K562 (cell line): ENCODE data around the gene MAP7D1. TPM values are rescaled to one million over a fixed set of nuclear protein-coding genes. Genes with fewer than 3 reads are reported as not detected.

Experiments used
- ARID2 ChIP-seq: fragments of 450-650 bp; IDR thresholded peaks from 2 replicates; pipeline ENCODE4 v1.6.1; 2017; ENCODE audit warnings: antibody characterized with exemption, mild to moderate bottlenecking
- BRD9 ChIP-seq: fragments of 450-650 bp; IDR thresholded peaks from 2 replicates; pipeline ENCODE4 v1.6.1; 2018; ENCODE audit warnings: low read depth; ENCODE audit not compliant: partially characterized antibody
- CEBPG ChIP-seq, 3 experiments: fragments of 200-800 bp in 1 of 3; sonication (Bioruptor generic) in 1 of 3; sonication (generic) in 1 of 3; formaldehyde crosslinking in 1 of 3; IDR thresholded peaks in 2 of 3; conservative IDR thresholded peaks in 1 of 3; 2 replicates each; pipeline versions ENCODE4 v1.6.1 to v1.8.0; 2016 to 2022; ENCODE audit warnings: missing compliant biosample characterization in 2 of 3, missing genetic modification characterization in 2 of 3, mild to moderate bottlenecking in 1 of 3, missing genetic modification reagents in 1 of 3
- DIDO1 ChIP-seq: fragments of 450-650 bp; IDR thresholded peaks from 2 replicates; pipeline ENCODE4 v1.6.1; 2016; ENCODE audit warnings: low read depth, missing biosample characterization, missing genetic modification characterization
- ELF2 ChIP-seq: fragments of 250-450 bp; sonication (Bioruptor Pico); IDR thresholded peaks from 2 replicates; pipeline ENCODE4 v1.5.0; 2021; ENCODE audit warnings: mild to moderate bottlenecking
- EP400 ChIP-seq: fragments of 450-650 bp; IDR thresholded peaks from 2 replicates; pipeline ENCODE4 v1.6.1; 2017; ENCODE audit warnings: antibody characterized with exemption, mild to moderate bottlenecking, moderate library complexity
- FOXJ3 ChIP-seq: sonication (generic); formaldehyde crosslinking; IDR thresholded peaks from 2 replicates; pipeline ENCODE4 v1.4.0; 2020; ENCODE audit warnings: mild to moderate bottlenecking, missing genetic modification reagents
- HLTF ChIP-seq: fragments of 450-650 bp; IDR thresholded peaks from 2 replicates; pipeline ENCODE4 v1.6.1; 2016
- KLF1 ChIP-seq: fragments of 450-650 bp; IDR thresholded peaks from 2 replicates; pipeline ENCODE4 v1.6.1; 2016; ENCODE audit warnings: missing genetic modification characterization, missing compliant biosample characterization
- MAFG ChIP-seq: fragments of 450-650 bp; conservative IDR thresholded peaks from 2 replicates; pipeline ENCODE4 v1.6.1; 2016; ENCODE audit warnings: missing genetic modification characterization, missing compliant biosample characterization
- MYC ChIP-seq, 2 experiments: fragments of 250-450 bp in 1 of 2; sonication (Bioruptor Pico) in 1 of 2; IDR thresholded peaks; 2 replicates each; pipeline versions ENCODE4 v1.5.1 to v1.6.1; 2012 to 2021; ENCODE audit warnings: low read depth in 2 of 2, borderline replicate concordance in 1 of 2, improper control_type of control experiment in 1 of 2, low read length in 1 of 2, mild to moderate bottlenecking in 1 of 2, moderate library complexity in 1 of 2
- NCOA1 ChIP-seq: fragments of 450-650 bp; IDR thresholded peaks from 2 replicates; pipeline ENCODE4 v1.6.1; 2016; ENCODE audit warnings: low read depth
- RB1 ChIP-seq: fragments of 450-650 bp; IDR thresholded peaks from 2 replicates; pipeline ENCODE4 v1.6.1; 2017; ENCODE audit warnings: low read depth, mild to moderate bottlenecking
- SIN3B ChIP-seq: fragments of 450-650 bp; IDR thresholded peaks from 2 replicates; pipeline ENCODE4 v1.6.1; 2017; ENCODE audit warnings: low read depth, mild to moderate bottlenecking, moderate library complexity
- SMAD2 ChIP-seq: fragments of 150-350 bp; IDR thresholded peaks from 2 replicates; pipeline ENCODE4 v1.6.1; 2014; ENCODE audit warnings: low read depth, mild to moderate bottlenecking, low read length
- SMC3 ChIP-seq: conservative IDR thresholded peaks from 2 replicates; pipeline ENCODE4 v1.6.1; 2011; ENCODE audit warnings: low read depth, low read length, improper control_type of control experiment; ENCODE audit not compliant: insufficient read depth
- TEAD2 ChIP-seq: fragments of 450-650 bp; IDR thresholded peaks from 2 replicates; pipeline ENCODE4 v1.6.1; 2016; ENCODE audit warnings: missing genetic modification characterization, control low read depth, missing compliant biosample characterization
- ZNF79 ChIP-seq: fragments of 250-450 bp; sonication (Bioruptor Pico); IDR thresholded peaks from 2 replicates; pipeline ENCODE4 v1.4.0; 2020; ENCODE audit warnings: low read depth, mild to moderate bottlenecking, moderate library complexity
- polyA plus RNA-seq, 8 experiments: library from polyadenylated mRNA; depleted of rRNA in 4 of 8; stranded (reverse) in 5 of 8; unstranded in 3 of 8; fragments of >200 nt; fragmentation: Nextera tagmentation in 2 of 8; fragmentation: Illumina TruSeq in 1 of 8; extraction: Ambion mirVana in 2 of 8; extraction: Trizol in 1 of 8; gene quantifications; 2 replicates each; pipeline versions ENCODE4 v1.2.1 to v1.2.3, GENCODE V29; 2011 to 2014; ENCODE audit warnings: inconsistent platforms in 1 of 8, missing spikeins in 1 of 8
- total RNA-seq, 7 experiments: library from RNA; depleted of rRNA in 6 of 7; stranded (reverse); fragments of >200 nt in 6 of 7; fragmentation: Illumina TruSeq in 2 of 7; extraction: Trizol in 2 of 7; gene quantifications; 2 replicates each; pipeline versions ENCODE4 v1.2.1 to v1.2.3, GENCODE V29; 2011 to 2021; ENCODE audit warnings: low replicate concordance in 1 of 7
- TF ChIP-seq, protein P1 (sequence below): fragments of 450-650 bp; IDR thresholded peaks from 2 replicates; pipeline ENCODE4 v1.6.1; 2016; ENCODE audit warnings: missing biosample characterization, missing genetic modification characterization
- TF ChIP-seq, protein P2 (sequence below): sonication (generic); formaldehyde crosslinking; IDR thresholded peaks from 2 replicates; pipeline ENCODE4 v1.8.0; 2022; ENCODE audit warnings: mild to moderate bottlenecking, missing genetic modification reagents
- TF ChIP-seq, protein P3 (sequence below): fragments of 450-650 bp; conservative IDR thresholded peaks from 2 replicates; pipeline ENCODE4 v1.6.1; 2016; ENCODE audit warnings: missing genetic modification characterization, low read depth, mild to moderate bottlenecking, control low read depth, missing compliant biosample characterization
- TF ChIP-seq, protein P4 (sequence below), 2 experiments: fragments of 450-650 bp; IDR thresholded peaks; 2 replicates each; pipeline ENCODE4 v1.6.1; 2016
- TF ChIP-seq, protein P5 (sequence below): IDR thresholded peaks from 3 replicates; pipeline ENCODE4 v1.6.1; 2011; ENCODE audit warnings: borderline replicate concordance, mild to moderate bottlenecking; ENCODE audit not compliant: insufficient read length, insufficient read depth

The MAP7D1 gene
- total and polyA plus RNA-seq, 9 of the 15 experiments (the other 6 are each of a cell fraction or from before 2014, with no cell fraction given), result 3.6 to 108 (median 34.5) TPM

DNA sequence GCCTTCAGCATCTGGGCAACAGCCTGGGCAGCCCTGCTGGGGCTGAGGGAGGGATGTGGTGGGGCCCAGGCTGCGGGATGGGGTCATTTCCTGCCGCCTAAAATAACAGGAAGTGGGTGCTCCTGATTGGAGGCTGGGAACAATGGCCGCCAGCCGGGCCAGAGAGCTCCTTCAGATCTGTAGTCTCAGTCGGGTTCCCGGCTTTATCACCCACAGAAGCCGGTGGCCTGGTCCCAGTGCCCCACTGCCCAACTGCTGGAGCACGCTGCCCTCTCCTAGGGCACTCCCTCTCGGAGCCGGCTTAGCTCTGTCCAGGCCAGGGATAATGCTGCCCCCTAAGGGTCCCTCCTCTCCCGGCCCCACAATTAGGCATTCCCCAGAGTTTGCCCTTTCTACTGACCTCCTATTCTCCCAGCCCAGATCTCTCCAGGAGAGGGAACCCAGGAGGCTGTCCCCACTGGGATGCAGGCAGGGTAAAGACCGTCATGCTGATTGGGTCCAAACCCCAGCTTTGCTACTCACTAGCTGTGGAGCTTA lies 5.1 kb downstream of the MAP7D1 start (continued):
- TF ChIP-seq, protein P1, sequence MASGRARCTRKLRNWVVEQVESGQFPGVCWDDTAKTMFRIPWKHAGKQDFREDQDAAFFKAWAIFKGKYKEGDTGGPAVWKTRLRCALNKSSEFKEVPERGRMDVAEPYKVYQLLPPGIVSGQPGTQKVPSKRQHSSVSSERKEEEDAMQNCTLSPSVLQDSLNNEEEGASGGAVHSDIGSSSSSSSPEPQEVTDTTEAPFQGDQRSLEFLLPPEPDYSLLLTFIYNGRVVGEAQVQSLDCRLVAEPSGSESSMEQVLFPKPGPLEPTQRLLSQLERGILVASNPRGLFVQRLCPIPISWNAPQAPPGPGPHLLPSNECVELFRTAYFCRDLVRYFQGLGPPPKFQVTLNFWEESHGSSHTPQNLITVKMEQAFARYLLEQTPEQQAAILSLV, result no peak
- TF ChIP-seq CEBPG (CRISPR knock-in tag; IDR thresholded peaks at IDR 0.05), result no peak
- TF ChIP-seq CEBPG (tag; conservative IDR thresholded peaks at IDR 0.05 in 1 of 2, IDR thresholded peaks at IDR 0.05 in 1 of 2), result no peak
- TF ChIP-seq, protein P2, sequence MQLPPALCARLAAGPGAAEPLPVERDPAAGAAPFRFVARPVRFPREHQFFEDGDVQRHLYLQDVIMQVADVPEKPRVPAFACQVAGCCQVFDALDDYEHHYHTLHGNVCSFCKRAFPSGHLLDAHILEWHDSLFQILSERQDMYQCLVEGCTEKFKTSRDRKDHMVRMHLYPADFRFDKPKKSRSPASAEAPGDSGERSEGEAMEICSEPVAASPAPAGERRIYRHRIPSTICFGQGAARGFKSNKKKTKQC, result no peak
- peak; percentile 67 for TF ChIP-seq MYC (IDR thresholded peaks at IDR 0.05; ENCODE audit: low read depth, low read length)
- no peak; the same call in 1 of the 2 replicates for TF ChIP-seq MYC (CRISPR knock-in tag; IDR thresholded peaks at IDR 0.05; ENCODE audit: borderline replicate concordance, low read depth)
- no peak for TF ChIP-seq ZNF79 (CRISPR knock-in tag)
- TF ChIP-seq KLF1, result no peak
- no peak for TF ChIP-seq NCOA1
- TF ChIP-seq ARID2, result 0 out of 2 replicates have a peak, but pooled peaks have one; percentile 20
- peak; percentile 87 for TF ChIP-seq ELF2 (CRISPR knock-in tag)
- TF ChIP-seq BRD9, result no peak
- TF ChIP-seq DIDO1 (tag), result no peak
- TF ChIP-seq EP400, result peak; percentile 69
- TF ChIP-seq, protein P3, sequence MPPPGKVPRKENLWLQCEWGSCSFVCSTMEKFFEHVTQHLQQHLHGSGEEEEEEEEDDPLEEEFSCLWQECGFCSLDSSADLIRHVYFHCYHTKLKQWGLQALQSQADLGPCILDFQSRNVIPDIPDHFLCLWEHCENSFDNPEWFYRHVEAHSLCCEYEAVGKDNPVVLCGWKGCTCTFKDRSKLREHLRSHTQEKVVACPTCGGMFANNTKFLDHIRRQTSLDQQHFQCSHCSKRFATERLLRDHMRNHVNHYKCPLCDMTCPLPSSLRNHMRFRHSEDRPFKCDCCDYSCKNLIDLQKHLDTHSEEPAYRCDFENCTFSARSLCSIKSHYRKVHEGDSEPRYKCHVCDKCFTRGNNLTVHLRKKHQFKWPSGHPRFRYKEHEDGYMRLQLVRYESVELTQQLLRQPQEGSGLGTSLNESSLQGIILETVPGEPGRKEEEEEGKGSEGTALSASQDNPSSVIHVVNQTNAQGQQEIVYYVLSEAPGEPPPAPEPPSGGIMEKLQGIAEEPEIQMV (tag), result no peak
- peak; percentile 60 for TF ChIP-seq RB1
- TF ChIP-seq, protein P4, sequence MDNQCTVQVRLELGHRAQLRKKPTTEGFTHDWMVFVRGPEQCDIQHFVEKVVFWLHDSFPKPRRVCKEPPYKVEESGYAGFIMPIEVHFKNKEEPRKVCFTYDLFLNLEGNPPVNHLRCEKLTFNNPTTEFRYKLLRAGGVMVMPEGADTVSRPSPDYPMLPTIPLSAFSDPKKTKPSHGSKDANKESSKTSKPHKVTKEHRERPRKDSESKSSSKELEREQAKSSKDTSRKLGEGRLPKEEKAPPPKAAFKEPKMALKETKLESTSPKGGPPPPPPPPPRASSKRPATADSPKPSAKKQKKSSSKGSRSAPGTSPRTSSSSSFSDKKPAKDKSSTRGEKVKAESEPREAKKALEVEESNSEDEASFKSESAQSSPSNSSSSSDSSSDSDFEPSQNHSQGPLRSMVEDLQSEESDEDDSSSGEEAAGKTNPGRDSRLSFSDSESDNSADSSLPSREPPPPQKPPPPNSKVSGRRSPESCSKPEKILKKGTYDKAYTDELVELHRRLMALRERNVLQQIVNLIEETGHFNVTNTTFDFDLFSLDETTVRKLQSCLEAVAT (IDR thresholded peaks at IDR 0.05), result no peak
- TF ChIP-seq, protein P5, sequence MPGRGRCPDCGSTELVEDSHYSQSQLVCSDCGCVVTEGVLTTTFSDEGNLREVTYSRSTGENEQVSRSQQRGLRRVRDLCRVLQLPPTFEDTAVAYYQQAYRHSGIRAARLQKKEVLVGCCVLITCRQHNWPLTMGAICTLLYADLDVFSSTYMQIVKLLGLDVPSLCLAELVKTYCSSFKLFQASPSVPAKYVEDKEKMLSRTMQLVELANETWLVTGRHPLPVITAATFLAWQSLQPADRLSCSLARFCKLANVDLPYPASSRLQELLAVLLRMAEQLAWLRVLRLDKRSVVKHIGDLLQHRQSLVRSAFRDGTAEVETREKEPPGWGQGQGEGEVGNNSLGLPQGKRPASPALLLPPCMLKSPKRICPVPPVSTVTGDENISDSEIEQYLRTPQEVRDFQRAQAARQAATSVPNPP, result no peak
- TF ChIP-seq TEAD2 (tag), result no peak
- peak; percentile 47; the same call in 1 of the 2 replicates for TF ChIP-seq SIN3B
- no peak for TF ChIP-seq FOXJ3 (CRISPR knock-in tag)
- TF ChIP-seq HLTF, result no peak
- TF ChIP-seq SMC3, result no peak
- TF ChIP-seq MAFG (tag), result no peak
- no peak for TF ChIP-seq SMAD2
